Measurements from ENCODE around the gene TSN.
A peak's percentile ranks its signal among the peaks of the same experiment; 100 is the strongest.
"Not testable (repeated sequence)": the region's sequence is repeated elsewhere in the genome, so short reads cannot be mapped to it uniquely, and the experiment has no call there.

Gene TSN

DNA sequence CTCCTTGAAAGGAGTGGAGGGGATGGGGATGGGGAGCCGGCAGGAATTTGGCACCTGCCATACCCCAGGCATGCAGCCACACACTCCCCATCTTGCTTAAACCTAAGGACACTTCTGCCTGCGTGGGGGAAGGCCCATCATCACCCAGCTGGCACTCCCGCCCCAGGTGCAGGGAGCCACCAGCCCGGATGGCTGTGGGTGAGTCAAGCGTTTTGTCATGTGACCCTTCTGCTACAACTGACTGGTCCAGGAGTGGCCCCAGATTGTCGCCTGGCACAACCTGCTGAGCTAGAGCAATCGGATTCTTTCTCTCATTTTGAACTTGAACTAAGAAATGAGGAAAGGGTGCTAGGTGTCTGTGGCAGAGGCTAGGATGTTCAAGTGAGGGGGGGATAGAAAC is 61.3 kb downstream of the TSN start:
- H3K27me3 ChIP-seq (ENCODE audit: control insufficient read depth, low read length), result no peaks in the 10 kb centered on the region
- H4K20me1 ChIP-seq (ENCODE audit: control insufficient read depth, insufficient read depth, low read depth, low read length), result no peaks in the 10 kb centered on the region
- 0 out of 2 replicates have a peak, but pooled peaks cover 5% of the 10 kb centered on the region for H3K36me3 ChIP-seq (ENCODE audit: control insufficient read depth, low read length)
- H3K79me2 ChIP-seq (ENCODE audit: control insufficient read depth, low read length), result no peaks in the 10 kb centered on the region
- H3K4me3 ChIP-seq (ENCODE audit: low read length), result peak overlapping the region; percentile 42
- TF ChIP-seq, protein P1, sequence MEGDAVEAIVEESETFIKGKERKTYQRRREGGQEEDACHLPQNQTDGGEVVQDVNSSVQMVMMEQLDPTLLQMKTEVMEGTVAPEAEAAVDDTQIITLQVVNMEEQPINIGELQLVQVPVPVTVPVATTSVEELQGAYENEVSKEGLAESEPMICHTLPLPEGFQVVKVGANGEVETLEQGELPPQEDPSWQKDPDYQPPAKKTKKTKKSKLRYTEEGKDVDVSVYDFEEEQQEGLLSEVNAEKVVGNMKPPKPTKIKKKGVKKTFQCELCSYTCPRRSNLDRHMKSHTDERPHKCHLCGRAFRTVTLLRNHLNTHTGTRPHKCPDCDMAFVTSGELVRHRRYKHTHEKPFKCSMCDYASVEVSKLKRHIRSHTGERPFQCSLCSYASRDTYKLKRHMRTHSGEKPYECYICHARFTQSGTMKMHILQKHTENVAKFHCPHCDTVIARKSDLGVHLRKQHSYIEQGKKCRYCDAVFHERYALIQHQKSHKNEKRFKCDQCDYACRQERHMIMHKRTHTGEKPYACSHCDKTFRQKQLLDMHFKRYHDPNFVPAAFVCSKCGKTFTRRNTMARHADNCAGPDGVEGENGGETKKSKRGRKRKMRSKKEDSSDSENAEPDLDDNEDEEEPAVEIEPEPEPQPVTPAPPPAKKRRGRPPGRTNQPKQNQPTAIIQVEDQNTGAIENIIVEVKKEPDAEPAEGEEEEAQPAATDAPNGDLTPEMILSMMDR (IDR thresholded peaks at IDR 0.05; ENCODE audit: low read depth, low read length, poor library complexity, severe bottlenecking), result no peak
- no peak for TF ChIP-seq EZH2phosphoT487 (IDR thresholded peaks at IDR 0.05; ENCODE audit: borderline replicate concordance, low read length)
- H3K9me2 ChIP-seq (replicated peaks; ENCODE audit: control insufficient read depth, low read length), result no peaks in the 10 kb centered on the region
- H3K4me2 ChIP-seq (ENCODE audit: low read length), result peak overlapping the region; percentile 75
- peaks cover 13% of the 10 kb centered on the region; the same call in 1 of the 2 replicates for H3K9me3 ChIP-seq (ENCODE audit: control insufficient read depth, insufficient read depth, low read length)
- H3K4me1 ChIP-seq (ENCODE audit: control insufficient read depth, low read length), result peaks cover 100% of the 10 kb centered on the region
- H3K27ac ChIP-seq (ENCODE audit: low read depth, low read length), result peak overlapping the region; percentile 89
- H3F3A ChIP-seq (ENCODE audit: control insufficient read depth, insufficient read depth), result peaks cover 50% of the 10 kb centered on the region

DNA sequence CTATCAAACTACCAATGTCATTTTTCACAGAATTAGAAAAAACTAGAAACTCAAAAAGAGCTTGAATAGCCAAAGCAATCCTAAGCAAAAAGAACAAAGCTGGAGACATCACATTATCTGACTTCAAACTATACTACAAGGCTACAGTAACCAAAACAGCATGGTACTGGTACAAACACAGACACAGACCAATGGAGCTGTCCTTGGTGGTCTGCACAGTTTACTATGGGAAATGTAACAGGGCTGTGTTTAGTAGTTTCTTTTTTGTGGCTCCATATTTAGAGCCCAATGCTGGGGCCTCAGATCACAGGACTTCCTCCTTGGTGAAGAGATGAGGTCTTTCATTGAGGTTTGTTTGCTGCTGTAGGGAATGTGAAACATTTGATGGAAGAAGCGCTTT is 61.9 kb downstream of the TSN start:
- Histone ChIP-seq H3K4me3 (ENCODE audit: low read length) (peak overlapping the region; percentile 42), H3K9me3 (ENCODE audit: control insufficient read depth, insufficient read depth, low read length) (peaks cover 13% of the 10 kb centered on the region; the same call in 1 of the 2 replicates), H3K27ac (ENCODE audit: low read depth, low read length) (peak overlapping the region; percentile 89), H3F3A (ENCODE audit: control insufficient read depth, insufficient read depth) (peaks cover 50% of the 10 kb centered on the region), H3K4me2 (ENCODE audit: low read length) (peak overlapping the region; percentile 75), H3K4me1 (ENCODE audit: control insufficient read depth, low read length) (peaks cover 95% of the 10 kb centered on the region)
- not testable (repeated sequence) for H4K20me1 ChIP-seq (ENCODE audit: control insufficient read depth, insufficient read depth, low read depth, low read length); H3K9me2 ChIP-seq (replicated peaks; ENCODE audit: control insufficient read depth, low read length); H3K79me2 ChIP-seq (ENCODE audit: control insufficient read depth, low read length); H3K27me3 ChIP-seq (ENCODE audit: control insufficient read depth, low read length); H3K36me3 ChIP-seq (ENCODE audit: control insufficient read depth, low read length)

All from DOHH2 (cell line).